GM12878 (cell line): ENCODE results near the gene PLA2G6. TPM values are rescaled to one million over a fixed set of nuclear protein-coding genes. Genes with fewer than 3 reads are reported as not detected.

Source experiments
- ATAC-seq: fragments of 200-7000 bp; cut with Tn5 transposase; 3 replicates; pipeline ENCODE4 v1.9.1; 2020; ENCODE audit warnings: mild to moderate bottlenecking, moderate library complexity
- BruUV-seq: library from RNA; stranded (reverse); fragments of 400-500 nt; replicated peaks from 2 replicates; lab custom pipeline; 2021; lab: Mats Ljungman, UMichigan
- CTCF ChIA-PET: fragments of 300-600 bp; sonication (Branson Sonifier 250); formaldehyde crosslinking; extraction: SDS; loops from one replicate; lab custom pipeline; 2021; ENCODE audit warnings: inconsistent platforms; lab: Yijun Ruan, JAX
- POLR2A ChIA-PET: fragments of 350-600 bp; formaldehyde crosslinking; extraction: SDS; loops from one replicate; lab custom pipeline; 2021; ENCODE audit warnings: inconsistent platforms; lab: Charles Lee
- RAD21 ChIA-PET: fragments of 300-600 bp; sonication (Branson Sonifier 250); formaldehyde crosslinking; loops from one replicate; lab custom pipeline; 2023; ENCODE audit warnings: antibody characterized with exemption; ENCODE audit not compliant: unreplicated experiment; lab: Charles Lee
- SMC1A ChIA-PET: fragments of 300-600 bp; sonication (Branson Sonifier 250); formaldehyde crosslinking; loops from one replicate; lab custom pipeline; 2023; ENCODE audit not compliant: unreplicated experiment, uncharacterized antibody; lab: Charles Lee
- DNase-seq: peaks from one replicate; pipeline ENCODE4 v3.0.0-alpha.2; 2011; ENCODE audit warnings: low read depth, low spot score
- FAIRE-seq: peaks from 3 replicates; lab custom pipeline; 2011; peaks lifted over from hg19 to GRCh38; lab: Jason Lieb, UNC
- H2AFZ ChIP-seq: 2 replicates; pipeline ENCODE4 v1.6.0; 2011; ENCODE audit warnings: low read depth, low read length, control low read depth; ENCODE audit not compliant: control insufficient read depth
- H3K27ac ChIP-seq: 2 replicates; pipeline ENCODE4 v1.5.1; 2011; ENCODE audit warnings: control low read depth; ENCODE audit not compliant: control insufficient read depth, insufficient read depth
- H3K27me3 ChIP-seq, 2 experiments: replicated peaks in 1 of 2; 2 replicates each; pipeline versions ENCODE4 v1.6.0 to v1.6.1; 2011; ENCODE audit warnings: low read length in 1 of 2; ENCODE audit not compliant: control insufficient read depth in 2 of 2, insufficient read depth in 2 of 2
- H3K36me3 ChIP-seq, 2 experiments: 2 replicates each; pipeline ENCODE4 v1.5.1; 2011; ENCODE audit warnings: low read length in 1 of 2; ENCODE audit not compliant: control insufficient read depth in 2 of 2, insufficient read depth in 2 of 2
- H3K4me1 ChIP-seq: 2 replicates; pipeline ENCODE4 v1.6.1; 2011; ENCODE audit warnings: mild to moderate bottlenecking, low read length, moderate library complexity, mixed read lengths; ENCODE audit not compliant: control insufficient read depth, insufficient read depth
- H3K4me2 ChIP-seq: 2 replicates; pipeline ENCODE4 v1.6.0; 2011; ENCODE audit warnings: control low read depth; ENCODE audit not compliant: control insufficient read depth, insufficient read depth
- H3K4me3 ChIP-seq: fragments of 200-600 bp; sonication (generic); 2 replicates; pipeline ENCODE4 v1.5.1; 2016
- H3K79me2 ChIP-seq: 2 replicates; pipeline ENCODE4 v1.6.0; 2011; ENCODE audit warnings: low read length; ENCODE audit not compliant: control insufficient read depth, insufficient read depth
- H3K9ac ChIP-seq: 2 replicates; pipeline ENCODE4 v1.8.0; 2011; ENCODE audit warnings: low read length, control low read depth, mixed read lengths; ENCODE audit not compliant: control insufficient read depth, insufficient read depth
- H3K9me3 ChIP-seq: replicated peaks from 3 replicates; pipeline ENCODE4 v1.5.1; 2011; ENCODE audit warnings: mild to moderate bottlenecking, low read length; ENCODE audit not compliant: control insufficient read depth, insufficient read depth
- H4K20me1 ChIP-seq: 2 replicates; pipeline ENCODE4 v1.6.0; 2011; ENCODE audit not compliant: control insufficient read depth, insufficient read depth
- DPF2 ChIP-seq: fragments of 450-650 bp; IDR thresholded peaks from 2 replicates; pipeline ENCODE4 v1.6.1; 2017; ENCODE audit warnings: mild to moderate bottlenecking
- FOS ChIP-seq: IDR thresholded peaks from 3 replicates; pipeline ENCODE4 v1.6.1; 2011; ENCODE audit warnings: borderline replicate concordance; ENCODE audit not compliant: insufficient read length; ENCODE audit errors: extremely low read depth
- HDAC2 ChIP-seq: fragments of 200-600 bp; sonication (generic); IDR thresholded peaks from 2 replicates; pipeline ENCODE4 v1.6.1; 2017
- JUND ChIP-seq: IDR thresholded peaks from 2 replicates; pipeline ENCODE4 v1.6.1; 2012; ENCODE audit warnings: low read depth, mild to moderate bottlenecking, low read length, improper control_type of control experiment, moderate library complexity
- KAT2A ChIP-seq: conservative IDR thresholded peaks from 2 replicates; pipeline ENCODE4 v1.6.1; 2011; ENCODE audit warnings: low read depth, low read length; ENCODE audit not compliant: control insufficient read depth
- RAD51 ChIP-seq: fragments of 450-650 bp; IDR thresholded peaks from 2 replicates; pipeline ENCODE4 v1.6.1; 2016; ENCODE audit warnings: moderate library complexity, mild to moderate bottlenecking, inconsistent platforms
- RCOR1 ChIP-seq: conservative IDR thresholded peaks from 2 replicates; pipeline ENCODE4 v1.6.1; 2012; ENCODE audit warnings: low read depth, low read length, improper control_type of control experiment
- WGBS: methylation state at CpG from one replicate; pipeline ENCODE4 v1.1.6; 2016; ENCODE audit warnings: low lambda C conversion rate; ENCODE audit not compliant: insufficient replicate concordance, insufficient coverage; ENCODE audit errors: missing lambda C conversion rate; 5-methylcytosine and 5-hydroxymethylcytosine counted together
- in situ Hi-C: fragments of 300-500 bp; cut with MboI; formaldehyde crosslinking; loops from 9 replicates; pipeline ENCODE4 v1.14.3; 2018; ENCODE audit warnings: mixed read lengths
- intact Hi-C: fragments of 100-400 bp; cut with micrococcal nuclease; formaldehyde crosslinking; loops from one replicate; pipeline ENCODE4 v1.14.2; 2022; ENCODE audit not compliant: unreplicated experiment
- polyA plus RNA-seq, 11 experiments: library from polyadenylated mRNA; depleted of rRNA in 4 of 11; unstranded in 6 of 11; stranded (reverse) in 5 of 11; fragments of >200 nt; fragmentation: Nextera tagmentation in 4 of 11; fragmentation: Illumina TruSeq in 1 of 11; extraction: Ambion mirVana in 4 of 11; extraction: Trizol in 1 of 11; gene quantifications; 1 replicate in 1 of 11; 2 replicates in 10 of 11; pipeline versions ENCODE4 v1.2.1 to v1.2.3, GENCODE V29; 2011 to 2016; ENCODE audit warnings: inconsistent platforms in 2 of 11, missing spikeins in 2 of 11, low read depth in 1 of 11
- total RNA-seq, 4 experiments: library from RNA; depleted of rRNA in 3 of 4; stranded (reverse); fragments of >200 nt in 3 of 4; fragmentation: Illumina TruSeq in 1 of 4; extraction: Trizol in 1 of 4; gene quantifications; 2 replicates each; pipeline versions ENCODE4 v1.2.1 to v1.2.3, GENCODE V29; 2013 to 2021
- TF ChIP-seq, protein P1 (sequence below): fragments of 450-650 bp; formaldehyde crosslinking; IDR thresholded peaks from 2 replicates; pipeline ENCODE4 v1.4.0; 2022; ENCODE audit warnings: mild to moderate bottlenecking, moderate library complexity
- TF ChIP-seq, protein P2 (sequence below): fragments of 450-650 bp; IDR thresholded peaks from 2 replicates; pipeline ENCODE4 v1.6.1; 2017; ENCODE audit warnings: mild to moderate bottlenecking, moderate library complexity
- TF ChIP-seq, protein P3 (sequence below): IDR thresholded peaks from 2 replicates; pipeline ENCODE4 v1.6.1; 2012; ENCODE audit warnings: low read depth, low read length, improper control_type of control experiment
- TF ChIP-seq, protein P4 (sequence below): fragments of 450-650 bp; IDR thresholded peaks from 2 replicates; pipeline ENCODE4 v1.6.1; 2018; ENCODE audit warnings: mild to moderate bottlenecking, low read depth, moderate library complexity; ENCODE audit not compliant: partially characterized antibody

Gene PLA2G6
- total and polyA plus RNA-seq, 10 of the 15 experiments (the other 5 are each of a cell fraction or from before 2014, with no cell fraction given) = 0.15 to 42.2 (median 15.8) TPM

DNA sequence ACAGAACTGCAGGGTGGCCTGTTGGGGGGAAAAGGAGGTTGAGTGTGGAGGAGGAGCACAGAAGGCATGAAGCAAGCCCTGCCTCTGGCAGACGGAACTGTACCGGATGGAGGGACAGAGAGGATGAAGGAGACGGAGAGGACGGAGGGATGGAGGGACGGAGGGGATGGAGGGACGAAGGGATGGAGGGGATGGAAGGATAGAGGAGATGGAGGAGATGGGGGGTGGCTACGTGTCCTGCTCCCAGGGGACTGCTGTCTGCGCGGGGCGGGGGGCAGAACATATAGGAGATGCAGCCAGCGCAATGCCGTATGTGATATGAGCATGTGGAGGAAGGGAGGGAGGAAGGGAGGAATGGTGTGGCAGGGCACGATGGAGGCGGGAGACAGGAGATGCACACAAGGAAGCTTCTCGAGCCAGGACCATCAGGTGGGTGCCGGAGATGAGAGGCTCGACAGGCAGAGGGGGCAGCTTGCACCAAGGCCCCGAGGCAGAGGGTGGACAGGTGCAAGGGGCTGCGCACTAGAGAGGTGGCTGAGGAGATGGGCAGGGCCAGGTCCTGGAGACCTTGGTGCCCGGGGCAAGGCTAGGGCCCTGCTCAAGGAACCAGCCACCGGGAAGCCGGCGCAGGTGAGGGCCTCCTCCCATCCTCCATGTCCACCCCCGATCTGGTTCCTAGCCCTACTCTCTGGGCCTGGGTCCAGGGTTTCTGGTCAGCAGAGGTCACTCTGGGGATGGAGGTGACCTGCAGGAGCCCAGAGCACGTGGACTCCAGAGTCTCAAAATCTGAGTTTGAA is 45.4 kb upstream of the PLA2G6 start:
- DNase-seq (no peak), ATAC-seq (no peak), FAIRE-seq (no peak)
- ChIA-PET CTCF (interaction anchor here (4.3 kb wide), 1 partner anchor 174 kb away, joined by 22 read pairs; no protein-coding TSS in a partner anchor), SMC1A (no interaction called here), POLR2A (no interaction called here), RAD21 (no interaction called here)
- H3K4me2 ChIP-seq = no peak overlapping the region
- H3K9ac ChIP-seq = no peak overlapping the region
- H3K79me2 ChIP-seq = no peaks in the 10 kb centered on the region
- H2AFZ ChIP-seq = no peak overlapping the region
- in situ Hi-C loops (no loop called here), intact Hi-C loops (no loop called here)
- no peak overlapping the region for H3K4me3 ChIP-seq
- no peak overlapping the region for H3K27ac ChIP-seq
- no peaks in the 10 kb centered on the region for H4K20me1 ChIP-seq
- no peaks in the 10 kb centered on the region for H3K4me1 ChIP-seq
- H3K36me3 ChIP-seq = peaks cover 3 to 5% of the 10 kb centered on the region in 2 experiments; a peak in 3 of 4 replicates
- 81% methylated on average over 23 of the region's 25 CpGs for WGBS
- H3K9me3 ChIP-seq = no peaks in the 10 kb centered on the region
- no peaks in the 10 kb centered on the region for H3K27me3 ChIP-seq
- no TSS peak for BruUV-seq
- TF ChIP-seq, protein P1, sequence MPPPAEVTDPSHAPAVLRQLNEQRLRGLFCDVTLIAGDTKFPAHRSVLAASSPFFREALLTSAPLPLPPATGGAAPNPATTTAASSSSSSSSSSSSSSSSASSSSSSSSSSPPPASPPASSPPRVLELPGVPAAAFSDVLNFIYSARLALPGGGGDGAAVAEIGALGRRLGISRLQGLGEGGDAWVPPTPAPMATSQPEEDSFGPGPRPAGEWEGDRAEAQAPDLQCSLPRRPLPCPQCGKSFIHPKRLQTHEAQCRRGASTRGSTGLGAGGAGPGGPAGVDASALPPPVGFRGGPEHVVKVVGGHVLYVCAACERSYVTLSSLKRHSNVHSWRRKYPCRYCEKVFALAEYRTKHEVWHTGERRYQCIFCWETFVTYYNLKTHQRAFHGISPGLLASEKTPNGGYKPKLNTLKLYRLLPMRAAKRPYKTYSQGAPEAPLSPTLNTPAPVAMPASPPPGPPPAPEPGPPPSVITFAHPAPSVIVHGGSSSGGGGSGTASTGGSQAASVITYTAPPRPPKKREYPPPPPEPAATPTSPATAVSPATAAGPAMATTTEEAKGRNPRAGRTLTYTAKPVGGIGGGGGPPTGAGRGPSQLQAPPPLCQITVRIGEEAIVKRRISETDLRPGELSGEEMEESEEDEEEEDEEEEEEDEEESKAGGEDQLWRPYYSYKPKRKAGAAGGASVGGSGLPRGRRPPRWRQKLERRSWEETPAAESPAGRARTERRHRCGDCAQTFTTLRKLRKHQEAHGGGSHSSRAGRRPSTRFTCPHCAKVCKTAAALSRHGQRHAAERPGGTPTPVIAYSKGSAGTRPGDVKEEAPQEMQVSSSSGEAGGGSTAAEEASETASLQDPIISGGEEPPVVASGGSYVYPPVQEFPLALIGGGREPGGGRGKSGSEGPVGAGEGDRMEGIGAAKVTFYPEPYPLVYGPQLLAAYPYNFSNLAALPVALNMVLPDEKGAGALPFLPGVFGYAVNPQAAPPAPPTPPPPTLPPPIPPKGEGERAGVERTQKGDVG (CRISPR knock-in tag) = no peak
- TF ChIP-seq, protein P2, sequence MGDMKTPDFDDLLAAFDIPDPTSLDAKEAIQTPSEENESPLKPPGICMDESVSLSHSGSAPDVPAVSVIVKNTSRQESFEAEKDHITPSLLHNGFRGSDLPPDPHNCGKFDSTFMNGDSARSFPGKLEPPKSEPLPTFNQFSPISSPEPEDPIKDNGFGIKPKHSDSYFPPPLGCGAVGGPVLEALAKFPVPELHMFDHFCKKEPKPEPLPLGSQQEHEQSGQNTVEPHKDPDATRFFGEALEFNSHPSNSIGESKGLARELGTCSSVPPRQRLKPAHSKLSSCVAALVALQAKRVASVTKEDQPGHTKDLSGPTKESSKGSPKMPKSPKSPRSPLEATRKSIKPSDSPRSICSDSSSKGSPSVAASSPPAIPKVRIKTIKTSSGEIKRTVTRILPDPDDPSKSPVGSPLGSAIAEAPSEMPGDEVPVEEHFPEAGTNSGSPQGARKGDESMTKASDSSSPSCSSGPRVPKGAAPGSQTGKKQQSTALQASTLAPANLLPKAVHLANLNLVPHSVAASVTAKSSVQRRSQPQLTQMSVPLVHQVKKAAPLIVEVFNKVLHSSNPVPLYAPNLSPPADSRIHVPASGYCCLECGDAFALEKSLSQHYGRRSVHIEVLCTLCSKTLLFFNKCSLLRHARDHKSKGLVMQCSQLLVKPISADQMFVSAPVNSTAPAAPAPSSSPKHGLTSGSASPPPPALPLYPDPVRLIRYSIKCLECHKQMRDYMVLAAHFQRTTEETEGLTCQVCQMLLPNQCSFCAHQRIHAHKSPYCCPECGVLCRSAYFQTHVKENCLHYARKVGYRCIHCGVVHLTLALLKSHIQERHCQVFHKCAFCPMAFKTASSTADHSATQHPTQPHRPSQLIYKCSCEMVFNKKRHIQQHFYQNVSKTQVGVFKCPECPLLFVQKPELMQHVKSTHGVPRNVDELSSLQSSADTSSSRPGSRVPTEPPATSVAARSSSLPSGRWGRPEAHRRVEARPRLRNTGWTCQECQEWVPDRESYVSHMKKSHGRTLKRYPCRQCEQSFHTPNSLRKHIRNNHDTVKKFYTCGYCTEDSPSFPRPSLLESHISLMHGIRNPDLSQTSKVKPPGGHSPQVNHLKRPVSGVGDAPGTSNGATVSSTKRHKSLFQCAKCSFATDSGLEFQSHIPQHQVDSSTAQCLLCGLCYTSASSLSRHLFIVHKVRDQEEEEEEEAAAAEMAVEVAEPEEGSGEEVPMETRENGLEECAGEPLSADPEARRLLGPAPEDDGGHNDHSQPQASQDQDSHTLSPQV = no peak
- TF ChIP-seq, protein P3, sequence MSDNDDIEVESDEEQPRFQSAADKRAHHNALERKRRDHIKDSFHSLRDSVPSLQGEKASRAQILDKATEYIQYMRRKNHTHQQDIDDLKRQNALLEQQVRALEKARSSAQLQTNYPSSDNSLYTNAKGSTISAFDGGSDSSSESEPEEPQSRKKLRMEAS = no peak
- TF ChIP-seq RAD51 = no peak
- no peak for TF ChIP-seq KAT2A
- TF ChIP-seq DPF2 = no peak
- TF ChIP-seq RCOR1 = no peak
- TF ChIP-seq JUND = no peak
- TF ChIP-seq, protein P4, sequence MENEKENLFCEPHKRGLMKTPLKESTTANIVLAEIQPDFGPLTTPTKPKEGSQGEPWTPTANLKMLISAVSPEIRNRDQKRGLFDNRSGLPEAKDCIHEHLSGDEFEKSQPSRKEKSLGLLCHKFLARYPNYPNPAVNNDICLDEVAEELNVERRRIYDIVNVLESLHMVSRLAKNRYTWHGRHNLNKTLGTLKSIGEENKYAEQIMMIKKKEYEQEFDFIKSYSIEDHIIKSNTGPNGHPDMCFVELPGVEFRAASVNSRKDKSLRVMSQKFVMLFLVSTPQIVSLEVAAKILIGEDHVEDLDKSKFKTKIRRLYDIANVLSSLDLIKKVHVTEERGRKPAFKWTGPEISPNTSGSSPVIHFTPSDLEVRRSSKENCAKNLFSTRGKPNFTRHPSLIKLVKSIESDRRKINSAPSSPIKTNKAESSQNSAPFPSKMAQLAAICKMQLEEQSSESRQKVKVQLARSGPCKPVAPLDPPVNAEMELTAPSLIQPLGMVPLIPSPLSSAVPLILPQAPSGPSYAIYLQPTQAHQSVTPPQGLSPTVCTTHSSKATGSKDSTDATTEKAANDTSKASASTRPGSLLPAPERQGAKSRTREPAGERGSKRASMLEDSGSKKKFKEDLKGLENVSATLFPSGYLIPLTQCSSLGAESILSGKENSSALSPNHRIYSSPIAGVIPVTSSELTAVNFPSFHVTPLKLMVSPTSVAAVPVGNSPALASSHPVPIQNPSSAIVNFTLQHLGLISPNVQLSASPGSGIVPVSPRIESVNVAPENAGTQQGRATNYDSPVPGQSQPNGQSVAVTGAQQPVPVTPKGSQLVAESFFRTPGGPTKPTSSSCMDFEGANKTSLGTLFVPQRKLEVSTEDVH = no peak
- TF ChIP-seq HDAC2 = no peak
- TF ChIP-seq FOS = no peak
